Hepatocyte (in vitro differentiated cells): ENCODE data around the gene OTULIN.

ENCODE experiments used
- CTCF ChIP-seq: fragments of 200-600 bp; sonication (generic); IDR thresholded peaks from 2 replicates; pipeline ENCODE4 v1.5.1; 2016; ENCODE audit warnings: antibody characterized with exemption, mild to moderate bottlenecking; ENCODE audit not compliant: poor library complexity
- EZH2phosphoT487 ChIP-seq: fragments of 200-600 bp; sonication (generic); IDR thresholded peaks from one replicate; pipeline ENCODE4 v1.6.1; 2018; ENCODE audit warnings: antibody characterized with exemption, mild to moderate bottlenecking, low read depth, moderate library complexity; ENCODE audit not compliant: unreplicated experiment, severe bottlenecking

GRCh38 chr5:14696057-14696456 is 31.5 kb downstream of the OTULIN start:
- TF ChIP-seq CTCF: no peak
- no peak for TF ChIP-seq EZH2phosphoT487
